HG02759 (cell line): ENCODE data around the gene IGFN1.

Experiments
- ATAC-seq: cut with Tn5 transposase; IDR thresholded peaks from one replicate; pipeline ENCODE4 v1.9.1; 2021; ENCODE audit warnings: mild to moderate bottlenecking, moderate library complexity; ENCODE audit not compliant: unreplicated experiment

IGFN1 gene

GRCh38 chr1:201190624-201191051 lies at the start of gene IGFN1:
Gene IGFN1 (plus strand): TSS chr1:201190824. CDS start chr1:201193294, 2,470 bp downstream.
- ATAC-seq = no peak

- no peak for ATAC-seq
These were observed 49.7 kb upstream of the IGFN1 start for GRCh38 chr1:201140941-201141260.

GRCh38 chr1:201141418-201141817 lies 49.2 kb upstream of the IGFN1 start:
- no peak for ATAC-seq

- ATAC-seq = no peak
These were observed 48.4 kb upstream of the IGFN1 start for GRCh38 chr1:201142011-201142848.

DNA sequence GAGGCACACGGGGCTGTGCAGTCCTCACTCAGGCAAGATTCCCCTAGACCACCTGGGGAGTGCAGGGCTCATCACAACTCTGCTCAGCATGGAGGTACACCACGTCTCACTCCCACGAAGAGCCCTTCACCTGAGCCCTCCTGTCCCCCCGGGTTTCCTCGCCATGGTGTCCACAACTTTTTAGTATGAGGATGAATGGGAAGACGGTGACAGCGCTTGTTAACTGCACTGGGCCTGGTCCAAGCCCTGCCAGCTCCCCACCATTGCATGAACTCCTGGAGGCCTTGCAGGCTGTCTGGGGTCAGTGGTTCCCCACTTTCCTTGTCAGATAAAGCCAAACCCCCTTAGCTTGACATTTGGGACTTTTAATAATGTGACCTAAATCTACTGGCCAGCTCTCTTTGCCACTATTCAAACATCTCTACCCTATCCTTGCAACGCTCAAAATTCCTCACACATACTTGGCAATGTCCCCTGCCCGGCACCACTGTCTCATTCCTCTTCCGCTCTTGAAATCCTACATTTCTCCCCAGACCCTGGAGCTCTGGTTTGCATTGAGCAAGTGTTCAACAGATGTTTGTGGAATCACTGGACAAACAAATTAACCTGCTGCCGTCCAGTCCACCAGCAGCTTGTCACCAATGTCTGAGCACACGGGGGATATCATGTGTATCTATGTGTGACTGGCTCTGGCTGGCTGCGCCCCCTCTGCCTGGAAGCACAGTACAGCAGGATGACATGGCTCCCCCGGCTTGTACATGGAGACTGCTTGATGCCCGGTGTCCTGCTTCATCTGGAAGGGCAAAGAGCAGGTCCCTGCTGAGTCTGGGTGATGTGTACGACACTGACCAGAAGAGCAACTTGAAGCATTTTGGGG lies 47.5 kb upstream of the IGFN1 start:
- ATAC-seq = no peak

GRCh38 chr1:201143726-201144635 lies 46.6 kb upstream of the IGFN1 start:
- no peak for ATAC-seq

GRCh38 chr1:201144701-201145100 lies 45.9 kb upstream of the IGFN1 start:
- ATAC-seq = no peak

- no peak for ATAC-seq
These were observed 45.5 kb upstream of the IGFN1 start for GRCh38 chr1:201145132-201145531.

DNA sequence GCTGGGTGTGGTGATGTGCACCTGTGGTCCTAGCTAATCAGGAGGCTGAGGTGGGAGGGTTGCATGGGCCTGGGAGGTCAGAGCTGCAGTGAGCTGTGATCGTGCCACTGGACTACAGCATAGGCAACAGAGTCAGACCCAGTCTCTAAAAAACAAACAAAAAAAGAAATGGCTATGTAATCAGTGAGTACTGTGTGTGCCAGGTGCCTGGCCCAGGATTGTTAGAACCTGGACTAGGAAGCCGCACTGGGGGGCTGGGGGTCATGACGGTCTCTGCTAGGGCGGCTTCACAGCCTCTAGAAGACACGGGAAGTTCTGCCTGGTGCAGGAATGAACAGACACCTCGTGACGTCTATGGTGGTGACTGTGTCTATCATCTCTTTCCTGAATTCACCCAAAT lies 44.8 kb upstream of the IGFN1 start:
- ATAC-seq = no peak

- no peak for ATAC-seq
These were observed 43.8 kb upstream of the IGFN1 start for GRCh38 chr1:201146626-201147390.

DNA sequence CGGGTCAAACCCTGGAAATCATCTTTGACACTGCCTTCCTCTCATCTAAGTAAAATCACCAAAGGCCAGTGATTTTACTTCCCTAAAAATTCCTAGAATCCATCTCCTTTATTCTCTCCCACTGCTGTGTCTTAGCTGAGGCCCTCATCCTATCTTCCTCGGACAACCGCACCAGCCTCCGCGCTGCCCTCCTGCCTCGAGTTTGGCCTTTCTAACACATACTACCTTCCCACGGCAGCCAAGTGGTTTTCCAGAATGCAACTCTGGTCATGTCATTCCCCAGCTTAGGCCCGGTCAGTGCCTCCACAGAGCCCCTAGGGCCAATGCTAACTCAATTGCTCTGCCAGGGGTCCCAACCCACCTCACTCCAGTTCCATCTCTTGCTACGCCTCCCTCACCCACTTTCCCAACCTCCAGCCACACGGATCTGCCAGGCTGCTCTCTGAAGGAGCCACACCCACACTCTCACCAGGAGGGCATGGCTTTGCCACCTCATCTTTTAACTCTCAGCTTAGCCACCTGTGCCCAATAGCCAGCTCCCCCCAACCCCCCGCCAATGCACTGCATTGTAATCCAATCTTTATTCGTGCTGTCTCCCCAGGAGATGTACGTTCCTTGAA lies 43.1 kb upstream of the IGFN1 start:
- ATAC-seq = no peak

DNA sequence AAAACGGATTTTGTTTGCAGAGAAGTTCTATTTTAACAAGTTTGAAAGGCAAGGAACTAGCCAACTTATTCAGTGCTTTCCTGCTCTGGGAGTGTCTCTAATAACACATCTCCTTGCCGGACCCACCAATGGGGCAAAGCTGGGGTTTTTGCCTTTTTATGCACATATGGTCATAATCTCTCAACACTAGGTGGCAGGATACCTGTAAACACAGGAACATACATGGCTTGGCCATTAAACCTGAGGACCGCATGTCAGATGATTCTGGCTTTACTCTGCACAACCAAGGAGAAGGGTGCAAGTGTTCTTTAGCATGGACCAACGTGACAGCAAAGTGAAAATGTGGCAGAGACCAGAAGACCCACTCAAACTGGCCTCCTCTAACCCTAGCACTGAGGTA lies 41.2 kb upstream of the IGFN1 start:
- ATAC-seq = no peak

DNA sequence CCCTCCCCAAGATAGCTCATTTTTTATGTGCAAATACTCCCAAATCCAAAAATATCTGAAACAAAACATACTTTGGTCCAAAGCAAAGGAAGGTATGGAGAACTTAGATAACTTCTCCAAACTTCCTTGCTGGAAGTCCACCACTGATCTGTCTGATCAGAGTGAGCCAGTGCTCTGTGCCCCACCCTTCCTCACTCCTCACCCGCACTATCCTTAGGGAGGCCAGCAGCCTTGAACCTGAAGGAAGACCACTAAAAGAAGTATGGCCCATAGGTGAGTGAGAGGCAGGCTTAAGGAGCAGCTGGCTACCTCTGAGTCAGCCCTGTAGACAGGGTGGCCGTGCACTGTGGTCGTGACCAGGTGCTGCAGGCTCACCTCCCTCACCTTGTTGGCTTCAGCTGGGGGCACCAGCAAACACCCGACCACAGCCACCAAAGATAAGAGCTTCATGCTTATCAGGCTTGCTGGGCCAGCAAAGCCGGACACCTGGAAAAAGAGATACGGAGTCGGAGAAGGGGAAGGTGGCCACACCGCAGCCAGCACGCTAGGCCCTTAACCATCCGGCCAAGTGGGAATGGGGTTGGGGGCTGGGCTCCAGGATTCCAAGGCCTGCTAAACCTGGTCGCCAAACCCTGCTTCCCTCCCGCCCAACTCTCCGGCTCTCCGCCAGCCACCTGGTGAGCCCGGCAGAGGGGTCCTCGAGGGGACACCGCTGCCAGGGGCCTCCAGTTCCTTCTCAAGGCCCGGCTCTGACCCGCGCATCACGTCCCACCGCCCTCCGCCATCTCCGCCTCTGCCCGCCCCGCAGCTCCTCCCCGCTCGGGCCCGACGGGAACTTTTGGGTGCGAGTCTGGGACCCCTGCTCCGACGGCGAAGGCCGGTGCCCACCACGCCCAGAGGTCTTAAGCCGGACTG lies 36.9 kb upstream of the IGFN1 start:
- peak; percentile 76 for ATAC-seq

GRCh38 chr1:201154389-201155165 lies 36.0 kb upstream of the IGFN1 start, which contains the start of gene TMEM9:
Gene TMEM9 (minus strand): TSS chr1:201154474. CDS start chr1:201153923, 551 bp downstream.
- peak; percentile 98 for ATAC-seq

DNA sequence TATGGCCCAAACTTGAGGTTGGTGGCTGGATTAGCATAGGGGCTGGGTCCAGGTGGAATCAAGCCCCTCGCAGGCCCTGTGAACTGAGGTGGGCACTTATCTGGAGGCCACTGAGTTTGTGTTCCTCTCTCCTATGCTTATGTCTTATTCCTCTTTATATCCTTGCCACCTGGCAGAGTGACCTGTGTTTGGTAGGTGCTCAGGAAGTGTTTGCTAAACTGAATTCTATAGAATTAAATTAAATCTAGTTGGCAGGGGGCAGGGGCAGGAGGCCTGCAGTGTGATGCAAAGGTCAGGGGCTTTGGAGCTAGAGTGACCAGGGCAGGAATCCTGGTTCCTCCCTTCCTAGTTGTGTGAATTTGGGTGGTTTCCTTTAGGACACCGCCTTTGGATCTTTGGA lies 35.3 kb upstream of the IGFN1 start:
- ATAC-seq = no peak

GRCh38 chr1:201156346-201156745 lies 34.3 kb upstream of the IGFN1 start:
- ATAC-seq = no peak

GRCh38 chr1:201156819-201157218 lies 33.8 kb upstream of the IGFN1 start:
- no peak for ATAC-seq

DNA sequence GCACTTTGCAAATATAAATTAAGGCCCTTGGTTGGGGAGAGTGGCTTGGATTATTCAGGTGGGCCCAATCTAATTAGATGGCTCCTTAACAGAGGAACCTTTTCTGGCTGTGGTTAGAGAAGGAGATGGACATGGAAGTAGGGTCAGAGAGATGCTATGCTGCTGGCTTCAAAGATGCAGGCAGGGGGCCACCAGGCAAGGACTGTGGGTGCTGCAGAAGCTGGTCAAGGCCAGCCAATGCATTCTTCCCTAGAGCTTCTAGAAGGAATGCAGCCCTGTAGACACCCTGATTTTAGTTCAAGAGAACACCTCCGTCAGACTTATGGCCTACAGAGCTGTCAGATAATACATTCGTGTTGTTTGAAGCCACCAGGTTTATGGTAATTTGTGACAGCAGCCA lies 32.7 kb upstream of the IGFN1 start:
- ATAC-seq = no peak
